ENCODE data around the gene MX1.

Gene MX1

GRCh38 chr21:41425954-41426675 is at the start of gene MX1:
Gene MX1 (plus strand): TSS chr21:41426239. CDS start chr21:41432071, 5,832 bp downstream.
- peak; percentile 42 to 67 (median 51) for DNase-seq (ENCODE audit: low read depth in 2 of 3, low spot score in 2 of 3)

GRCh38 chr21:41377715-41378114 is 48.3 kb upstream of the MX1 start:
- no peak for DNase-seq (ENCODE audit: low read depth in 2 of 3, low spot score in 2 of 3)

GRCh38 chr21:41378849-41379248 is 47.2 kb upstream of the MX1 start:
- no peak for DNase-seq (ENCODE audit: low read depth in 2 of 3, low spot score in 2 of 3)

- no peak for DNase-seq (ENCODE audit: low read depth in 2 of 3, low spot score in 2 of 3)
These were observed 46.1 kb upstream of the MX1 start for GRCh38 chr21:41379901-41380300.

GRCh38 chr21:41381731-41382130 is 44.3 kb upstream of the MX1 start:
- no peak for DNase-seq (ENCODE audit: low read depth in 2 of 3, low spot score in 2 of 3)

GRCh38 chr21:41387042-41387819 is 38.8 kb upstream of the MX1 start:
- no peak for DNase-seq (ENCODE audit: low read depth in 2 of 3, low spot score in 2 of 3)

GRCh38 chr21:41387824-41388223 is 38.2 kb upstream of the MX1 start:
- DNase-seq (ENCODE audit: low read depth in 2 of 3, low spot score in 2 of 3) = no peak

- no peak for DNase-seq (ENCODE audit: low read depth in 2 of 3, low spot score in 2 of 3)
These were observed 37.8 kb upstream of the MX1 start for GRCh38 chr21:41388259-41388658.

GRCh38 chr21:41390043-41390639 is 35.9 kb upstream of the MX1 start:
- DNase-seq (ENCODE audit: low read depth in 2 of 3, low spot score in 2 of 3) = no peak

- no peak for DNase-seq (ENCODE audit: low read depth in 2 of 3, low spot score in 2 of 3)
These were observed 32.1 kb upstream of the MX1 start for GRCh38 chr21:41393876-41394465.

- no peak for DNase-seq (ENCODE audit: low read depth in 2 of 3, low spot score in 2 of 3)
These were observed 29.4 kb upstream of the MX1 start for GRCh38 chr21:41396558-41397075.

- DNase-seq (ENCODE audit: low read depth in 2 of 3, low spot score in 2 of 3) = no peak
These were observed 28.6 kb upstream of the MX1 start for GRCh38 chr21:41397471-41397891.

GRCh38 chr21:41398251-41398650 is 27.8 kb upstream of the MX1 start:
- DNase-seq (ENCODE audit: low read depth in 2 of 3, low spot score in 2 of 3) = no peak

- no peak for DNase-seq (ENCODE audit: low read depth in 2 of 3, low spot score in 2 of 3)
These were observed 27.2 kb upstream of the MX1 start for GRCh38 chr21:41398831-41399230.

- DNase-seq (ENCODE audit: low read depth in 2 of 3, low spot score in 2 of 3) = no peak
These were observed 26.7 kb upstream of the MX1 start for GRCh38 chr21:41399246-41399800.

GRCh38 chr21:41402231-41402630 is 23.8 kb upstream of the MX1 start:
- DNase-seq (ENCODE audit: low read depth in 2 of 3, low spot score in 2 of 3) = no peak

- no peak for DNase-seq (ENCODE audit: low read depth in 2 of 3, low spot score in 2 of 3)
These were observed 23.2 kb upstream of the MX1 start for GRCh38 chr21:41402796-41403195.

- DNase-seq (ENCODE audit: low read depth in 2 of 3, low spot score in 2 of 3) = no peak
These were observed 22.7 kb upstream of the MX1 start for GRCh38 chr21:41403331-41403730.

GRCh38 chr21:41403966-41404365 is 22.1 kb upstream of the MX1 start:
- no peak for DNase-seq (ENCODE audit: low read depth in 2 of 3, low spot score in 2 of 3)

- DNase-seq (ENCODE audit: low read depth in 2 of 3, low spot score in 2 of 3) = no peak
These were observed 20.7 kb upstream of the MX1 start for GRCh38 chr21:41405321-41405720.

- no peak for DNase-seq (ENCODE audit: low read depth in 2 of 3, low spot score in 2 of 3)
These were observed 19.7 kb upstream of the MX1 start for GRCh38 chr21:41406340-41406739.
